LNCAP (cell line): ENCODE results near the gene KCNRG.
A peak's percentile ranks its signal among the peaks of the same experiment; 100 is the strongest.

Experiments
- CTCF ChIP-seq: fragments of 450-650 bp; IDR thresholded peaks from 2 replicates; pipeline ENCODE4 v1.5.1; 2017; ENCODE audit warnings: mild to moderate bottlenecking

Gene KCNRG

GRCh38 chr13:49985129-49985528 is 30.1 kb upstream of the KCNRG start:
- no peak for TF ChIP-seq CTCF

GRCh38 chr13:49986471-49986870 is 28.8 kb upstream of the KCNRG start:
- no peak for TF ChIP-seq CTCF

GRCh38 chr13:49993111-49993510 is 22.1 kb upstream of the KCNRG start:
- TF ChIP-seq CTCF, result no peak

GRCh38 chr13:49993666-49994065 is 21.6 kb upstream of the KCNRG start:
- TF ChIP-seq CTCF, result no peak

GRCh38 chr13:49995625-49996101 is 19.6 kb upstream of the KCNRG start:
- TF ChIP-seq CTCF, result no peak

- no peak for TF ChIP-seq CTCF
These were observed 18.9 kb upstream of the KCNRG start for GRCh38 chr13:49996161-49996915.

- TF ChIP-seq CTCF, result peak; percentile 69
These were observed 18.0 kb upstream of the KCNRG start, which contains the start of gene TRIM13 for GRCh38 chr13:49996951-49997895. Gene TRIM13, plus strand, starts transcription at chr13:49997042. Its CDS starts 14,899 bp downstream, at chr13:50011941.
